Kidney (tissue), 14 donors: Measurements from ENCODE around the gene BRI3. TPM values are rescaled to one million over a fixed set of nuclear protein-coding genes. Genes with fewer than 3 reads are reported as not detected.

Source experiments
- DNase-seq, 5 donors: peaks; one replicate each; pipeline ENCODE4 v3.0.0-alpha.2; 2013 to 2020
- FAIRE-seq: peaks from 2 replicates; lab custom pipeline; 2012; peaks lifted over from hg19 to GRCh38; lab: Jason Lieb, UNC
- H3K27ac ChIP-seq, 2 donors: one replicate each; pipeline ENCODE4 v1.7.0; 2013; ENCODE audit warnings: low read depth in 2 of 2, low read length in 2 of 2, inconsistent platforms in 1 of 2
- H3K27me3 ChIP-seq: one replicate; pipeline ENCODE4 v1.7.1; 2013; ENCODE audit warnings: low read length, inconsistent platforms; ENCODE audit not compliant: control insufficient read depth, insufficient read depth
- H3K36me3 ChIP-seq, 3 donors: one replicate each; pipeline versions ENCODE4 v1.7.0 to v1.7.1; 2013; ENCODE audit warnings: low read length in 3 of 3, control low read depth in 1 of 3, inconsistent platforms in 1 of 3; ENCODE audit not compliant: insufficient read depth in 3 of 3, control insufficient read depth in 2 of 3
- H3K4me1 ChIP-seq, 3 donors: one replicate each; pipeline versions ENCODE4 v1.7.0 to v1.7.1; 2013; ENCODE audit warnings: low read length in 3 of 3, inconsistent platforms in 1 of 3, low read depth in 1 of 3; ENCODE audit not compliant: control insufficient read depth in 2 of 3, insufficient read depth in 2 of 3
- H3K4me3 ChIP-seq, 3 donors: one replicate each; pipeline versions ENCODE4 v1.7.0 to v1.8.1; 2013; ENCODE audit warnings: low read length in 3 of 3, control low read depth in 1 of 3, inconsistent platforms in 1 of 3
- H3K9ac ChIP-seq, 3 donors: one replicate each; pipeline versions ENCODE4 v1.7.0 to v1.7.1; 2013; ENCODE audit warnings: low read length in 3 of 3, control low read depth in 1 of 3, inconsistent platforms in 1 of 3
- H3K9me3 ChIP-seq, 3 donors: one replicate each; pipeline versions ENCODE4 v1.7.0 to v1.7.1; 2013; ENCODE audit warnings: low read length in 3 of 3, control low read depth in 1 of 3, inconsistent platforms in 1 of 3; ENCODE audit not compliant: control insufficient read depth in 2 of 3, insufficient read depth in 1 of 3
- intact Hi-C: fragments of 100-400 bp; cut with DNase I; formaldehyde crosslinking; loops from one replicate; pipeline ENCODE4 v1.11.1; 2022
- polyA plus RNA-seq: library from polyadenylated mRNA; stranded (reverse); fragments of 350-450 nt; fragmentation: Illumina TruSeq; extraction: RNeasy Lipid Tissue Mini Kit (QIAGEN cat#74804); gene quantifications from one replicate; pipeline ENCODE4 v1.2.3, GENCODE V29; 2014; ENCODE audit warnings: low read depth, low replicate concordance; ENCODE audit not compliant: insufficient read depth
- total RNA-seq: library from RNA; stranded (reverse); fragmentation: NEBNext Ultra II Directional; extraction: Animal tissue kit (Norgen Biotek cat#: 25700); gene quantifications from one replicate; pipeline ENCODE4 v1.2.1, GENCODE V29; 2021
- TF ChIP-seq, protein P1 (sequence below): IDR thresholded peaks from 3 replicates; pipeline ENCODE4 v1.5.1; 2012; ENCODE audit warnings: mild to moderate bottlenecking, moderate library complexity, borderline replicate concordance; ENCODE audit not compliant: insufficient read depth; ENCODE audit errors: extremely low read depth
- donor health status: control.
- donor health status: control.
- donor health status: control.
- donor health status: control.
- donor health status: control.
- donor health status: DM: yes; HTN: yes; CAD: no.
- donor health status: Normal renal cell carcinoma (clear cell type).

The BRI3 gene
- total and polyA plus RNA-seq, 2 donors from 2014 or later = 192 to 240 TPM

DNA sequence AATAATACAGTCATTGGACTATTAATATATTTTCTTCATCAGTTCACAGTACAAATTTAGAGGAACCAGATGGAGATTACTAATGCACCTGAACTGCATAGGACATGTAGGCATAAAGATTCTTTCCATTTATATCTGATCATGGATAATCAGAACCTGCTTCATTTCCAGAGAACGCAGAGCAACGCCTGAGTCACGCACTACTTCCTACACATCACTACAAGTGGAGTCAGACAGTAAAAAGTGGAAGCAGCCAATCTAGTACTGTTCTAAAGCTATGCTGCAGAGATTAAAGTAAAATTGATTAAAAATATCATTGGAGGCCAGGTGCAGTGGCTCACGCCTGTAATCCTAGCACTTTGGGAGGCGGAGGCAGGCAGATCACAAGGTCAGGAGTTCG lies 43.3 kb downstream of the BRI3 start:
- H3K9me3 ChIP-seq = no peaks in the 10 kb centered on the region
- H3K4me1 ChIP-seq = no peaks in the 10 kb centered on the region
- no peaks in the 10 kb centered on the region for H3K27me3 ChIP-seq
- DNase-seq (no peak), FAIRE-seq (no peak)
- no peak overlapping the region for H3K4me3 ChIP-seq
- no peaks in the 10 kb centered on the region for H3K36me3 ChIP-seq
- no peak overlapping the region for H3K9ac ChIP-seq
- no peak overlapping the region for H3K27ac ChIP-seq
- TF ChIP-seq, protein P1, sequence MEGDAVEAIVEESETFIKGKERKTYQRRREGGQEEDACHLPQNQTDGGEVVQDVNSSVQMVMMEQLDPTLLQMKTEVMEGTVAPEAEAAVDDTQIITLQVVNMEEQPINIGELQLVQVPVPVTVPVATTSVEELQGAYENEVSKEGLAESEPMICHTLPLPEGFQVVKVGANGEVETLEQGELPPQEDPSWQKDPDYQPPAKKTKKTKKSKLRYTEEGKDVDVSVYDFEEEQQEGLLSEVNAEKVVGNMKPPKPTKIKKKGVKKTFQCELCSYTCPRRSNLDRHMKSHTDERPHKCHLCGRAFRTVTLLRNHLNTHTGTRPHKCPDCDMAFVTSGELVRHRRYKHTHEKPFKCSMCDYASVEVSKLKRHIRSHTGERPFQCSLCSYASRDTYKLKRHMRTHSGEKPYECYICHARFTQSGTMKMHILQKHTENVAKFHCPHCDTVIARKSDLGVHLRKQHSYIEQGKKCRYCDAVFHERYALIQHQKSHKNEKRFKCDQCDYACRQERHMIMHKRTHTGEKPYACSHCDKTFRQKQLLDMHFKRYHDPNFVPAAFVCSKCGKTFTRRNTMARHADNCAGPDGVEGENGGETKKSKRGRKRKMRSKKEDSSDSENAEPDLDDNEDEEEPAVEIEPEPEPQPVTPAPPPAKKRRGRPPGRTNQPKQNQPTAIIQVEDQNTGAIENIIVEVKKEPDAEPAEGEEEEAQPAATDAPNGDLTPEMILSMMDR = no peak
- intact Hi-C loops = no loop called here

DNA sequence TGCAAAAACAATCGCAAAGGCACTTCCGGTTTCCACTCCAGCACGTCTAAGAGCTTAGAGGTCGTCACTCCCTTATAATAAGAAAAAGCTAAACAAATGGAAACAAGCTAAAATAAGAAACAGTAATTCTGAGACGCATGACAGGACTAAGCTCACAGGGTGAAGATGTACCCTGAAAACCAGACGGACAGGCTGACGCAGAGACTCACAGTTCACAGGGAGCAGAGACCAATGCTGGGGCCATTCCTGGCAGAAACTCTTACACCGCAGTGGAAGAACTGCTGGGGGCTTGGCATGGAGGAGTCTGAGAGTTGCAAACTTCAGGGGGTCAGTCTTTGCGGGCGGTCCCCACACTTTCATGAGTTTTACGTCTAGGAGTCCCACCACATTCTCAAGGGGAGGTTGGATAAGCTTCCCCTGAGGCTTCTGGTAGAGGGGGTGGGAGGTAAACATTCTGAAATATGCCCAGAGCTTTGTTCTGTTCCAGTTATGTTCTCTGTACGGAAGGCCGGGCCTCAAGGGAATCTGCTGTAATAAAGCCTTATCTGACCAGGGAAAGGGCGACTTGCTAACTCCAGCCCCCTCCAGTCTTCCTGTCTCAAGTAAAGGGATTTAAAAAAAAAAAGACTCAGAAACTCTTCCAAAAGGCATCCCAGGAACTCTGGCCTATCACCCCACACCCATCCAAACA lies 47.8 kb downstream of the BRI3 start:
- DNase-seq (no peak), FAIRE-seq (no peak)
- no peaks in the 10 kb centered on the region for H3K9me3 ChIP-seq
- no peak overlapping the region for H3K9ac ChIP-seq
- no peak overlapping the region for H3K27ac ChIP-seq
- H3K27me3 ChIP-seq = no peaks in the 10 kb centered on the region
- intact Hi-C loops = no loop called here
- no peaks in the 10 kb centered on the region for H3K36me3 ChIP-seq
- H3K4me1 ChIP-seq = no peaks in the 10 kb centered on the region
- TF ChIP-seq, protein P1 = no peak
- no peak overlapping the region for H3K4me3 ChIP-seq

DNA sequence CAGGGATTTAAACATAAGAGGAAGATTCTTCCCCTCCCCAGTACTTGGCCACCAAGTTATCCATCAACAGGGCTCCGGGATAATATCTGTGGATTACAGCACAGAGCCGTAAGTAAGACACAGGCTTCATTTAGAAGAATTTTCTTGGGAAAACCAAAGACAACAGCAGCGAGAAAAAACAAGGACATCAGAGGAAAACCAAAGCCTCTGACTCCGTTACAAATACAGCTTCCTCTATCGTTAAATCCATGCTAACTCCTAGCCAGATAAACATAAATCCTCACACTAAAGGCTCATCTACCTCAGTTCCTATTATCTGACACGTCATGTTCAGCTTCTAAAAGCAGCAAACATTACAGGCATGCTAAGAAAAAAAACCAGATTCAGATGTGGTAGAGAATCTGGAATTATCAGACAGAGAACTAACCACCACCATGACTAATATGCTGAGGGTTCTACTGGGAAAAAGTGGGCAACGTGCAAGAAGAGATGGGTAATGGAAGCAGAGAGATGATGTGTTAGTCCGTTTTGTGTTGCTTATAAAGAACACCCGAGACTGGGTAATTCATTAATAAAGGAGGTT lies 48.4 kb downstream of the BRI3 start:
- Histone ChIP-seq H3K27ac (no peak overlapping the region), H3K27me3 (no peaks in the 10 kb centered on the region), H3K9ac (no peak overlapping the region), H3K4me3 (no peak overlapping the region), H3K36me3 (no peaks in the 10 kb centered on the region), H3K4me1 (no peaks in the 10 kb centered on the region), H3K9me3 (no peaks in the 10 kb centered on the region)
- no peak for FAIRE-seq
- intact Hi-C loops = no loop called here
- TF ChIP-seq, protein P1 = no peak
- no peak for DNase-seq
